ENCODE results near the gene ANKRD66.

DNA sequence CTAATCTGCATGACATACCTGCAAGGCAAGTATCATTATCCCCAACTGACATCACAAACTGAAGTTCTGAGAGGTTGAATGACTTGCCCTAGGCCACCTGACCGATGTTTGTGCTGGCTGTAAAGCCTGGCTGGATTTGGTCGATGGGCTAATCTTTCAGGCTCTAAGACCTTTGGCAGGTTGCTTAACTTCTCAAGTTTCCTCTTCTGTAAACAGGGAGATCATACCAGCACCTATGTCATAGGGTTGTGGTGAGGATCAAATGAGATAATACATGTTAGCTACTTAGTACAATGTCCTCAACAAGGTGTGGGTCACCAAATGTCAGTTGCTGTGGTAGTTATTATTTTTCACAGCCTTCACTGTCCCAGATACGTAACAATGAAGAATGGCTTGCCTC, 14.2 kb downstream of the ANKRD66 start:
- TF ChIP-seq, protein P1, sequence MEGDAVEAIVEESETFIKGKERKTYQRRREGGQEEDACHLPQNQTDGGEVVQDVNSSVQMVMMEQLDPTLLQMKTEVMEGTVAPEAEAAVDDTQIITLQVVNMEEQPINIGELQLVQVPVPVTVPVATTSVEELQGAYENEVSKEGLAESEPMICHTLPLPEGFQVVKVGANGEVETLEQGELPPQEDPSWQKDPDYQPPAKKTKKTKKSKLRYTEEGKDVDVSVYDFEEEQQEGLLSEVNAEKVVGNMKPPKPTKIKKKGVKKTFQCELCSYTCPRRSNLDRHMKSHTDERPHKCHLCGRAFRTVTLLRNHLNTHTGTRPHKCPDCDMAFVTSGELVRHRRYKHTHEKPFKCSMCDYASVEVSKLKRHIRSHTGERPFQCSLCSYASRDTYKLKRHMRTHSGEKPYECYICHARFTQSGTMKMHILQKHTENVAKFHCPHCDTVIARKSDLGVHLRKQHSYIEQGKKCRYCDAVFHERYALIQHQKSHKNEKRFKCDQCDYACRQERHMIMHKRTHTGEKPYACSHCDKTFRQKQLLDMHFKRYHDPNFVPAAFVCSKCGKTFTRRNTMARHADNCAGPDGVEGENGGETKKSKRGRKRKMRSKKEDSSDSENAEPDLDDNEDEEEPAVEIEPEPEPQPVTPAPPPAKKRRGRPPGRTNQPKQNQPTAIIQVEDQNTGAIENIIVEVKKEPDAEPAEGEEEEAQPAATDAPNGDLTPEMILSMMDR (IDR thresholded peaks at IDR 0.05; ENCODE audit: low read depth, low read length, missing input control), result no peak
- TF ChIP-seq, protein P2, sequence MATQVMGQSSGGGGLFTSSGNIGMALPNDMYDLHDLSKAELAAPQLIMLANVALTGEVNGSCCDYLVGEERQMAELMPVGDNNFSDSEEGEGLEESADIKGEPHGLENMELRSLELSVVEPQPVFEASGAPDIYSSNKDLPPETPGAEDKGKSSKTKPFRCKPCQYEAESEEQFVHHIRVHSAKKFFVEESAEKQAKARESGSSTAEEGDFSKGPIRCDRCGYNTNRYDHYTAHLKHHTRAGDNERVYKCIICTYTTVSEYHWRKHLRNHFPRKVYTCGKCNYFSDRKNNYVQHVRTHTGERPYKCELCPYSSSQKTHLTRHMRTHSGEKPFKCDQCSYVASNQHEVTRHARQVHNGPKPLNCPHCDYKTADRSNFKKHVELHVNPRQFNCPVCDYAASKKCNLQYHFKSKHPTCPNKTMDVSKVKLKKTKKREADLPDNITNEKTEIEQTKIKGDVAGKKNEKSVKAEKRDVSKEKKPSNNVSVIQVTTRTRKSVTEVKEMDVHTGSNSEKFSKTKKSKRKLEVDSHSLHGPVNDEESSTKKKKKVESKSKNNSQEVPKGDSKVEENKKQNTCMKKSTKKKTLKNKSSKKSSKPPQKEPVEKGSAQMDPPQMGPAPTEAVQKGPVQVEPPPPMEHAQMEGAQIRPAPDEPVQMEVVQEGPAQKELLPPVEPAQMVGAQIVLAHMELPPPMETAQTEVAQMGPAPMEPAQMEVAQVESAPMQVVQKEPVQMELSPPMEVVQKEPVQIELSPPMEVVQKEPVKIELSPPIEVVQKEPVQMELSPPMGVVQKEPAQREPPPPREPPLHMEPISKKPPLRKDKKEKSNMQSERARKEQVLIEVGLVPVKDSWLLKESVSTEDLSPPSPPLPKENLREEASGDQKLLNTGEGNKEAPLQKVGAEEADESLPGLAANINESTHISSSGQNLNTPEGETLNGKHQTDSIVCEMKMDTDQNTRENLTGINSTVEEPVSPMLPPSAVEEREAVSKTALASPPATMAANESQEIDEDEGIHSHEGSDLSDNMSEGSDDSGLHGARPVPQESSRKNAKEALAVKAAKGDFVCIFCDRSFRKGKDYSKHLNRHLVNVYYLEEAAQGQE (IDR thresholded peaks at IDR 0.05), result no peak
- TF ChIP-seq, protein P3, sequence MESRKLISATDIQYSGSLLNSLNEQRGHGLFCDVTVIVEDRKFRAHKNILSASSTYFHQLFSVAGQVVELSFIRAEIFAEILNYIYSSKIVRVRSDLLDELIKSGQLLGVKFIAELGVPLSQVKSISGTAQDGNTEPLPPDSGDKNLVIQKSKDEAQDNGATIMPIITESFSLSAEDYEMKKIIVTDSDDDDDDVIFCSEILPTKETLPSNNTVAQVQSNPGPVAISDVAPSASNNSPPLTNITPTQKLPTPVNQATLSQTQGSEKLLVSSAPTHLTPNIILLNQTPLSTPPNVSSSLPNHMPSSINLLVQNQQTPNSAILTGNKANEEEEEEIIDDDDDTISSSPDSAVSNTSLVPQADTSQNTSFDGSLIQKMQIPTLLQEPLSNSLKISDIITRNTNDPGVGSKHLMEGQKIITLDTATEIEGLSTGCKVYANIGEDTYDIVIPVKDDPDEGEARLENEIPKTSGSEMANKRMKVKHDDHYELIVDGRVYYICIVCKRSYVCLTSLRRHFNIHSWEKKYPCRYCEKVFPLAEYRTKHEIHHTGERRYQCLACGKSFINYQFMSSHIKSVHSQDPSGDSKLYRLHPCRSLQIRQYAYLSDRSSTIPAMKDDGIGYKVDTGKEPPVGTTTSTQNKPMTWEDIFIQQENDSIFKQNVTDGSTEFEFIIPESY (IDR thresholded peaks at IDR 0.05), result no peak
- no peak for TF ChIP-seq SP1 (IDR thresholded peaks at IDR 0.05)
- TF ChIP-seq YY1 (IDR thresholded peaks at IDR 0.05), result no peak
- TF ChIP-seq, protein P4, sequence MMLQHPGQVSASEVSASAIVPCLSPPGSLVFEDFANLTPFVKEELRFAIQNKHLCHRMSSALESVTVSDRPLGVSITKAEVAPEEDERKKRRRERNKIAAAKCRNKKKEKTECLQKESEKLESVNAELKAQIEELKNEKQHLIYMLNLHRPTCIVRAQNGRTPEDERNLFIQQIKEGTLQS (IDR thresholded peaks at IDR 0.05), result no peak
- no peak for TF ChIP-seq JUND (IDR thresholded peaks at IDR 0.05)
- no peak for TF ChIP-seq RAD21 (IDR thresholded peaks at IDR 0.05)
